NCI-H2081 treated with DMSO at 0.1 percent for 48 hours (cell line): ENCODE measurements around the gene FOXK2.
"Not testable (repeated sequence)": the region's sequence is repeated elsewhere in the genome, so short reads cannot be mapped to it uniquely, and the experiment has no call there.

Source experiments
- DNase-seq: peaks from one replicate; lab custom pipeline; 2025; lab: John Stamatoyannopoulos, UW

Gene FOXK2

DNA sequence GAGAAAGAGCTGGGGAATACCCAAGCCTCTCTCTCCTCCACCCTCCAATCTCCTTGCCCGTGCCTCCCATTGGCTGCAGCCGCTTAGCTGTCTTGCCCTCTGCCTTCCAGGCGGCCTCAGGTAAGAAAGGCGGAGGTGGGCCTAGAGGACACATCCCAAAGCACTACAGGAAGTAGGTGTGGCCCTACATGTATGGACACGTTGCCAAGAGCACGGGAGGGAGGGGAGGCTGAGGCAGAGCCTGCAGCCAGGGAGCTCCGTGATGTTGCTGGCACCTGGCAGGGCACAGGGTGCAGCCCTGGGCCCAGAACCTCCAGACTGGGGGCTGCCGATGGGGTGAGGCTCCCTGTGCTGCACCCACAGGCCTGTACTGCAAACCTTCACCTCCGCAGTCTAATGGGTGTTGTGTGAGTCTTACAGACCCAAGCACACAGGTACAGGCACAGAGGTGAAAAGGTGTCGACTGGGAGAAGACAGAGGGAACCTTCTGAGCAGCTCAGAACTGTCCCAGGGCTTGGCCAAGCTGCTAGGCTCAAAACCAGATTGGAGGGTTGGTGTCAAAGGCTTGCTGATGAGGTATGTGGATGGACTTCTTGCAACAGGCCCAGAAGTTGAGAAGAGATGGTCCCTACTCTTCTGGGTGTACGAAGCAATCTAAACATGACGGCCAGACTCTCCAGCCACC lies 23.5 kb upstream of the FOXK2 start:
- no peak for DNase-seq

DNA sequence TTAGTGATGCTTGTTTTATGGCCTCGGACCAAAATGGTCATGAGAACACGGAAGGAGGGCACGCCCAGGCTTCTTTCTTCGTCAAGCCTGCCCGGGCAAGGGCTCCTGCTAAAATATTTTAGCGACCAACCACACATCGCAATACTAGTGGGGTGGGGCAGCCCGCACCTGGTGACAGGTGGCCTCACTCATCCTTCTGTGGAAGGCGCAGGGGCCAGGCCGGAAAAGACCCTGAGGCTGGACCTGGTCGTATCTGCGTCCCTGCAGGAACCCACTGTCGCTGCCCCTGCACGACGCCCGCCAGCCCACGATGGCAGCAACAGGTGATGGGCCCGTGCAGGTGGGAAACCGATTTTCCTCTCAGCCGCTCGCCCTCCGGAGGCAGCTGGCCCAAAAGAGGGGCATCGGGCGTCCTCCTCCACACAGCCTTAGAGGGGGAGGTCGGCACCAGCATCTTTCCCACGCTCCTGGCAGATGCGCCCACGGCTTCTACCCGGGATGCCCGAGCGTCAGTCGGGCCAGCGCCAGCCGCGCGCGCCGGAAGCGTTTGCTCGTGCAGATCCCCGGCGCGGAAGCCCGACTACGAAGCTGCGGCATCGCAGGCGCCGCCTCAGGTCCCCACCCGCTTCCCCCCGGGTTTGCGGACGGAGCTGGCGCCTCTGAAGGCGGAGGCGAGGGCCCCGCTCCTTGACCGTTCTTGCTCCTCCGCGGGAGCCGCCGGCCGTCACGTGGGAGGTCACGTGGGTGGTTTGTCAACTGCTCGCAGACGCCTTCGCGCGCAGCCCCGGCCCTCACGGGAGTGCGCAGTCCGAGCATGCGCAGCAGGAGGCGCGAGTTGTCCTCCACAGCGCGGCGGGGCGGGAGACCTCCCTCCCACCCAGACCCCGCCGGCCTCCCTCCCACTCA lies 22.8 kb upstream of the FOXK2 start:
- DNase-seq: peak; percentile 76

DNA sequence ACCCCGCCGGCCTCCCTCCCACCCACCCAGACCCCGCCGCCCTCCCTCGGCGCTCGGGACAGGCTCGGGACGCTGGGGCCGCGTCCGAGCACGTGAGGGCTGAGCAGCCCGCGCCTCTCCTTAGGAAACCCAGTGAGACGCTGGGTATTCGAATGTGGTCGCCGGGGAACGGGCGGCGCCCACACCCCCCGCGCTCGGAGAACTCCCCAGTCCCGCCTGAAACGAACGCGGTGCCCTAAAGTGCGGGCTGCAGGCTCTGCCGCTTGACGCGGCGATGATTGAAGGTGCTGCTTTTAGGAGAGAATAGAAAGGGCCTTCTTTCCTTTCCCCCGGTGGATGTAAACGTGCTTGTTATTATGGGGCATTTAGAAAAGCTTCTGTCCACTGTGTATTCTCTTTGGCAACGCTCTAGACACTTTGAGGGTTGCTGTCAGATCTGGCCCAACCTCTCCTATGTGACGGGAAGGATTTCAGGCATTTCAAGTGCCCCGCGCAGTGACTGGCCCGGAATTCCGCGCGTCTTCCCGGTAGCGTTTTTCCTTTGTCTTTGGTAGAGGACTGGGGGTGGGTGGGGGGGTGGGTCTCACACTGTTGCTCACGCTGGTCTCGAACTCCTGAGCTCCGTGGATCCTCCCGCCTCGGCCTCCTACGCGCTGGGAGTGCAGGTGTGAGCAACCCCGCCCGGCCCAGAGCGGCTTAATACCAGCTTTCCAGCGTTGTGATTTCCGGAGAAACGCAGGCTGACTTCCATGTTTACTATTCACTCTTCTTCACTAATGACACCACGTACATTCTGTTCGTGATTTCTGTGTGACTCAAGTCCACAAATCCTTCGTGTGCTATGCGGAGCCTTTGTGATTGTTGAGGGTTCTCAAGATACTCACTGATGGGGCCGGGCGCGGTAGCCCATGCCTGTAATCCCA lies 21.8 kb upstream of the FOXK2 start:
- DNase-seq: no peak

DNA sequence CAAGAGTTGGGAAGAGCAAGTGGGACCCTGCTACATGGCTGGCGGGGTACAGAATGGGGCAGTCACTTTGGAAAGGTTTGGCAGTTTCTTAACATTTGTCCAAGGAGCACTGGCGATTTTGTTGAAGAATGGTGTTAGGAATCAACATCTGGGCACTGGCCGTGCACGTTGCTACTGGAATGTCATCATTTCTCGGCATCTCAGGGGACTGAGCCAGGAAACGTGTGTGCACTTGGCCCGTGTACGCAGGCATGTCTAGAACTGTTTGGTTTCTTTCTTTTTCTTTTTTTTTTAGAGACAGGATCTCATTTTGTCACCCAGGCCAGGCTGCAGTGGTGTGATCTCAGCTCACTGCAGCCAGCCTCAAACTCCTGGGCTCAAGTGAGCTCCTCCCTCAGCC lies 17.3 kb upstream of the FOXK2 start:
- DNase-seq: no peak

DNA sequence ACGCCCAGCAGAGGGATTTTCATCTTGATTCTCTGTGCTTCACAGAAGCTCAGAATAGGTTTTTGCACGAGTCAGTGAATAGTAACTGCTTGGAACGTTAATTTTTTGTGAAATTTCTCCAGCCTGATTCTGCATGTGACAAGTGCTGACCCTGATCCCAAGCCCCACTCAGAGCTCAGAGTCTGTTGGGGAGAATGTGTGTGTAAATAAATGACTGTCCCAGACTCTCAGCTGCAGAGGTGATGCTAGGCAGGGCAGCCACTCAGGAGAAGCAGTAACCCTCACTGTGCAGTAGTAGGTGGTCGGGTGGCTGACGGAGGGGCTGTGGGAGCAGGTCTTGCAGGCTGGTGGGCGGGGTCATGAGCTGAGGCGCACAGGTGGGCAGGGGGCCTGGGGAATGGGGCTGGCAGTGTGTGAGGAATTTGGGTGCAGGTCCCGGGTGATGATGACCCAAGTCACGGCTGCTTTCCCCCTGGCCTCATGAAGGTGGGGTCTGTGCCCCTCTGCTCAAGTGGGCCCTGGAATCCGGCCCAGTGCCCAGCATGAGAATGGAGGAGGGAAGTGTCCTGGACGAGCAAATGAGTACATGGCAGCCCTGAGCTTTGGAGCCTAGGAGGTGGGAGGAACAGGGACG lies 16.3 kb upstream of the FOXK2 start:
- DNase-seq: no peak

DNA sequence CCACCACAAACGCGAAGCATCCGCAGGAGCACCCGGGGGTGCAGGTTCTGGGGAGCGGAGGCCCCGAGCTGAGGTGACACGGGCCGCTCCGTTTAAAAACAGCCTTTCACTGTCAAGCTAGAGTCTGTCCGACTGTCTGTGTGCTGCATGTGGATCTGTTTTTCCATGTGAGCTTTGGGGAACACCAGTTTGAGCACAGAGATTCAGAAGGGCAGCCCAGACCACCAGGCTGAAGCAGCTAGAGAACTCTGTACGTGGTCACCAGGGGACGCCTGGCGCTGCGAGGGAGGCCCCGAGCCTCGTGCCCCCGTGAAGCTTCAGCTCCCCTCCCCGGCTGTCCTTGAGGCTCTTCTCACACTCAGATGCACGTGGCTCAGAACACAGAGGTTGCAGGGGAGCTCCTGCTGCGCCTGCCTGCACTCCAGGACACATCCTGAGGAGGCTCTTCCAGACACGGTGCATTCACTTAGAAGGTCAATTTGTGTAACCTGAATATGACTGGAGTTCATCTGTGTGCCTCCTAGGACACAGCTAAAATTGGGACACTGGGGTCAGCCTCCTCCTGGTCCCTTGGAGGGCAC lies 15.7 kb upstream of the FOXK2 start:
- no peak for DNase-seq

DNA sequence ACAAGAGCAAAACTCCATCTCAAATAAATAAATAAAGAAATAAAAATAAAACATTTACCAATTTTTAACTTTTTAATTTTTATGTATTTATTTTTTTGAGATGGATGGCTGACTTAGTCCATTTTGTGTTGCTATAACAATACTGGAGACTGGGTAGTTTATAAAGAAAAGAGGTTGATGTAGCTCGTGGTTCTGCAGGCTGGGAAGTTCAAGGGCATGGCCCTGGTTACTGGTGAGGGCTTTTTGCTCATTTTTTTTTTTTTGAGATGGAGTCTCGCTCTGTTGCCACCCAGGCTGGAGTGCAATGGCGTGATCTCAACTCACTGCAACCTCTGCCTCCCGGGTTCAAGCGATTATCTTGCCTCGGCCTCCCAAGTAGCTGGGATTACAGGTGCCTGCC lies 14.2 kb upstream of the FOXK2 start:
- DNase-seq: no peak

DNA sequence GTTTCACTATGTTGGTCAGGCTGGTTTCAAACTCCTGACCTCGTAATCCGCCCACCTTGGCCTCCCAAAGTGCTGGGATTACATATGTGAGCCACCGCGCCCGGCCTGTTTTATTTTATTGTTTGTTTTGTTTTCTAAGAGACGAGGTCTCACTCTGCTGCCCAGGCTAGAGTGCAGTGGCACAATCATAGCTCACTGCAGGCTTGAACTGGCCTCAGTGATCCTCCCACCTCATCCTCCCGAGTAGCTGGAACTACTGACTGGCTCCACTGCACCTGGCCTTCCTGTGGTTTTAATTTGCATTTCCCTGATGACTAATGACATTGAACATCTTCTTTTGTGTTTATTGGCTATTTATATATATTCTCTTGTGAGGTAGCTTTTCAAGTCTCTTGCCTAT lies 13.1 kb upstream of the FOXK2 start:
- not testable (repeated sequence) for DNase-seq

DNA sequence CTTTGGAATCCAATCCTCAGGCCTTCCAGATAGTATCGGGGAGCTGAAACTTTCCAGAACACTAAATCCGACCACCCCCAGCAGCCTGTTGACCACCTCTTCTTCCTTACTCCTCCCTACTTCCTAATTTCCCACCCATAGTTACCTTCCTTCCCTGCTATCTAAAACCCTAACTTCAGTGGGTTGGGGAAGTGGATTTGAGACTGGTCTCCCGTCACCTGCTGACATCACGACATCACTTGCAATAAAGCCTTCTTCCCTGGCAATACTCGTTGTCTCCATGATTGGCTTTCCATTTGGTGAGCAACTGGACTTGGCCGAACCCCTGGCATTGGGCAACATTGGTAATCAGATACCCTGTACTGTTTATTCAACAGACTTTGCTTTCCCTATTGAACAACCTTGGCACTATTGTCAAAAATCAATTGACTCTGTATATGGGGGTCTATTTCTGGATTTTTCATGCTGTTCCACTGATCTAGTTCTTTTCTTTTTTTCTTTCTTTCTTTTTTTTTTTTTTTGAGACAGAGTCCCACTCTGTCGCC lies 11.8 kb upstream of the FOXK2 start:
- no peak for DNase-seq

DNA sequence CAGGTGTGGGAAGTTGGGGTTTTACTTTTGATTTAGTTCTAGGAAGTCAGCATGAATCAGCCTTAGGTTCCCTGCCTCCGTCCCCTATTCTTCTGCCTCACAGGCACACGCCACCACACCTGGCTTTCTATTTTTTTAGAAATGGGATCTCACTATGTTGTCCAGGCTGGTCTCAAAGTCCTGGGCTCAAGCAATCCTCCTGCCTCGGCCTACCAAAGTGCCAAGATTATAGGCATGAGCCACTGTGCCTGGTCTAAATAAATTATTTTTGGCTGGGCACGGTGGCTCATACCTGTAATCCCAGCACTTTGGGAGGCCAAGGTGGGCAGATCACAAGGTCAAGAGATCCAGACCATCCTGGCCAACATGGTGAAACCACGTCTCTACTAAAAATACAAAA lies 7.9 kb upstream of the FOXK2 start:
- not testable (repeated sequence) for DNase-seq

DNA sequence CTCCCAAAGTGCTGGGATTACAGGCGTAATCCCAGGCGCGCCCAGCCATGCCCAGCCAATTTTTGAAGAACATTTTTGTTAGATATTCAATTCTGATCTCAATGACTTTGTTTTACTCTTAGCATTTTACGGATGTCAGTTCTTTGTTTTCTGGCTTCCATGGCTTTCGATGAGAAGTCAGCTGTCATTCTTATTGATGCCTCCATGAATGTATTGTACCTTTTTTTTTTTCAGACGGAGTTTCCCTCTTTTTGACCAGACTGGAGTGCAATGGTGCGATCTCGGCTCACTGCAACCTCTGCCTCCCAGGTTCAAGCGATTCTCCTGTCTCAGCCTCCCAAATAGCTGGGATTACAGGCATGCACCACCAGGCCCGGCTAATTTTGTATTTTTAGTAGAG lies 5.7 kb upstream of the FOXK2 start:
- not testable (repeated sequence) for DNase-seq

DNA sequence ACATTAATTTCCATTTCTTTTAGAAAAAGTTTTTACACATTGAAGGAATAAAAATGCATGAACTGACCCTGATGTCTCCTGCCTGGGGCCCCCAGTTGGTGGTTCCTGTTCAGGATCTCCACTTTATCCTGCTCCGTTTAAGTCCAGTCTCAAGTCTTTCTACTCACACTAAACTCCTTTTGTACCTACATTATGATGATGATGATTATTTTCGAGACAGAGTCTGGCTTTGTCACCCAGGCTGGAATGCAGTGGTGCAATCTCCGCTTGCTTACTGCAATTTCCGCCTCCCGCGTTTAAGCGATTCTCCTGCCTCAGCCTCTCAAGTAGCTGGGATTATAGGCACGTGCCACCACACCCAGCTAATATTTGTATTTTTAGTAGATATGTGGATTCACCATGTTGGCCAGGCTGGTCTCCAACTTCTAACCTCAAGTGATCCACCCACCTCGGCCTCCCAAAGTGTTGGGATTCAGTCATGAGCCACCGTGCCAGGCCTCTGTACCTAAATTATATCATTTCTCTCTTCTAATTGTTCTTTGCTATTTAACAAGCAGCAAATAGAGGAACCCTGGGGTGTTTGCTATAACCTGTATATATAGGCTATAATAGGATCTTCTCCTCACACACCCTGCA lies 2.2 kb upstream of the FOXK2 start:
- DNase-seq: no peak

DNA sequence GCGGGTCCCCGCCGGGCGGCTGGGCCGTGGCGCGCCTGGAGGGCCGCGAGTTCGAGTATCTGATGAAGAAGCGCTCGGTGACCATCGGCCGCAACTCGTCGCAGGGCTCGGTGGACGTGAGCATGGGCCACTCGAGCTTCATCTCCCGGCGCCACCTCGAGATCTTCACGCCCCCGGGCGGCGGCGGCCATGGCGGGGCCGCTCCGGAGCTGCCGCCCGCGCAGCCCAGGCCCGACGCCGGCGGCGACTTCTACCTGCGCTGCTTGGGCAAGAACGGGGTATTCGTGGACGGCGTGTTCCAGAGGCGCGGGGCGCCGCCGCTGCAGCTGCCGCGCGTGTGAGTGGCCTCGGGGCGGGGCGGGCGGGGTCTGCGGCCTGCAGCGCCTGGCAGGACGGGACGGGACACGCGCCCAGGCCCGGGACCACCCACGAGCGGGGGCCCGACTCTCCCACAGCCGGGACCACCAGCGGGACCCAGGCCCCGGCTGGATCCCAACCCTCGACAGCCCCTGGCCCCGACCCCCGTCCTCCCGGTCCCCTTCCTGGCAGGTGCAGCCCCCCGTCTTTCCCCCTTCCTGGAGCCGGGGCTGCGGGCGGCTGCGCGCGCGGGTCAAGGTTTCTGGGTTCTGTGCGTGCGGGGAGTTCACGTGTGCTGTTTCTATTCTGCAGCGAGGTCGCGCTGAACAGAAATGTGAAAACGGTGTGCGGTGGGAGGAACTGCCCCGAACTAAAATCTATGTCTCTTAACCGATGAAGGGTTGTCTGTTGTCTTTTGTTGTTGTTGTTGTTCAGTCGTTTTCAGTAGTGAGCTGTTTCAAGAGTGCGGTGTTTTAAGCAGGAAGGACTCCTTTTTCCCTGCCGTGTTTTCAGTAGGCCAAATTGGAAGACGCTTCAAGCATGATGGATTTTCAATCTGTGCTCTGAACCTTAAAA lies 705 bp downstream of the FOXK2 start:
- DNase-seq: no peak

DNA sequence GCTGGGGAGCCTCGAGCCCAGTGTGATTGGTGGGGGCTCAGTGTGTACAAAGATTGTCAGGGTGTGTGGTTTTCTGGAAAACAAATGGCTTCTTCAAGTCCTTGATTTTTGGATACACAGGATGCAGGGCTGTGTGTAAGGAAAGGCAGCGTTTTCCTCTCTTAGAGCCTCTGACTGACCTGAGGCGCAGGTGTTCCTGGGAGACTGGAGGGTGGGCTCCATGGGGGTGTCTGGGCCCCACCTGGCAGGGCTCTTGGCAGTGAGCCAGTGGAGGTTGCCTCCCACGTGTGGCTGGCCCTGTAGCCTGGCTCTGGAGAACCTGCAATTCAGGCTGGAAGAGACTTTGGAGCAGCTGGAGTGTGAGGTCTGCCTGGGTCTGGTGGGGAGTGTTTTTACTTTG lies 5.0 kb downstream of the FOXK2 start:
- DNase-seq: peak; percentile 72

DNA sequence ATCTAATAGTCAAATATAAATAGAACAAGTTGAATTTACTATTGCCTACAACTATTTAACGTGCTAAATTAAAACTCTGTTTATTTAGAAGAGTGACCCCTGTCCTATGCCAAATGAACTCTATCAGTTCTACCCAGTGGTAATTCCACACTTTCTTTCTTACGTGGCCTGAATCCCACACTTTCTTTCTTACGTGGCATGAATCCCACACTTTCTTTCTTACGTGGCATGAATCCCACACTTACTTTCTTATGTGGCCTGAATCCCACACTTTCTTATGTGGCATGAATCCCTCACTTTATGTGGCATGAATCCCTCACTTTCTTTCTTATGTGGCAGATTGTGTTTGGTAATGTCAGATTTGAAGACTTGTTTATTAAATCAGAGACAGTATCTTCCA lies 6.2 kb downstream of the FOXK2 start:
- no peak for DNase-seq

DNA sequence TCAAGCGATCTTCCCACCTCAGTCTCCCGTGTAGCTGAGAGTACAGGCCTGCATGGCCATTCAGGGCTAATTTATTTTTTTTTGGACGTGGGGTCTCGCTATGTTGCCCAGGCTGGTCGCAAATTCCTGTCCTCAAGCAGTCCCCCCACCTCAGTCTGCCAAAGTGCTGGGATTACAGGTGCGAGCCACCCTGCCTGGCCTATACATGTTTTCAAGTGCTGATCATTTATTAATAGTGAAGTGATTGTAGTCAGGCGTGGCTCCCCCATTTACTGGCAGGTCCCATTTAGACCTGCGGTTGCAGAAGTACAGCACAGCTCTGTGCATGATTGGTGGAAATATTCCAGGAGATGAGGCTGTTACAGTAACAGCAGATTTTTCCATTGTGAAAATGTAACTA lies 8.4 kb downstream of the FOXK2 start:
- no peak for DNase-seq

DNA sequence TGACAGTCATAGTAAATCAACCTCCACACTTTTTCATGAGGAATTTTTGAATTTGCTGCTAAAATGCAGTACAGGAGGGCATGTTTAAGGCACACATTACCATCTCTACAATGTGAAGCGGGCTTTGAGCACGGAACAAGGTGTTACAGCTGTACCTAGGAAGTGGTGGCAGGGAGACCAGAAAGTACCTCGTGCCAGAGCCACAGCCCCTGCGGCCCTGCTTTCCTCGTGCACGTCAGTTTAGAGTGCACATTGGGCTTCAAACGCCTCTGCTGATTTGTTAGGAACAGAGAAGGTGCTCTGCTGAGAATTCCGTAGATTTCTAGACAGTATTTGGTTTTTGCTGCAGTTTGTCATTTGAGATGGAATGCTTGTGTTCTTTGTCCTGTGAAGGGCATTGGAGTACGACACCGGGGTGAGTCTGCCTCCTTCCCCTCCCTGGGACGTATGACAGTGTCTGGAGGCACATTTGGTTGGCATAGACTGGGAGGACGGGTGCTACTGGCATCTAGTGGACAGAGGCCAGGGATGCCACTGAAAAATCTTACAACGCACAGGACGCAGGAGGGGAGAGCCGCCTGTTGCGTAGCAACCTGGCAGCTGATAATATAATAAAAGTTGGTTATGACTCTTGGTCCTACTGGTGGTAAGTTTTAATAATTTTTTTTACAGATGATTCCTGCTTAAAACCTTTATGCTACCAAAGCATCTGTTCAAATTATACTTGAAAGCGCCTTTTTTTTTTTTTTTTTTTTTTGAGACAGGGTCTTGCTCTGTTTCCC lies 9.1 kb downstream of the FOXK2 start:
- DNase-seq: no peak

DNA sequence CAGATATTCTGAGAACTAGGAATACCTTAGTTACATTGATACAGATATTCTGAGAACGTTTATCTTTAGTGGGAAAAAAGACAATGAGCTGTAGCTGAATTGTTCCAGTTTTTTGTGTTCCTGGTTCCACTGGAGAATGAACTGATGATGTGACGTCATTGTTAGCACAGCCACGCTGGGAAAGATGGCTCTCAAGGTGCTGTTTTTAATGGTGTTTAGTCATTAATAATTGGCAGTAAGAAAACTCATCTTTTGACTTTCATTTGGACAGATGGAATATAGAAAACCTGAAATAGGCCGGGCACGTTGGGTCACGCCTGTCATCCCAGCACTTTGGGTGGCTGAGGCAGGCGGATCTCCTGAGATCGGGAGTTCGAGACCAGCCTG lies 10.4 kb downstream of the FOXK2 start:
- DNase-seq: no peak

DNA sequence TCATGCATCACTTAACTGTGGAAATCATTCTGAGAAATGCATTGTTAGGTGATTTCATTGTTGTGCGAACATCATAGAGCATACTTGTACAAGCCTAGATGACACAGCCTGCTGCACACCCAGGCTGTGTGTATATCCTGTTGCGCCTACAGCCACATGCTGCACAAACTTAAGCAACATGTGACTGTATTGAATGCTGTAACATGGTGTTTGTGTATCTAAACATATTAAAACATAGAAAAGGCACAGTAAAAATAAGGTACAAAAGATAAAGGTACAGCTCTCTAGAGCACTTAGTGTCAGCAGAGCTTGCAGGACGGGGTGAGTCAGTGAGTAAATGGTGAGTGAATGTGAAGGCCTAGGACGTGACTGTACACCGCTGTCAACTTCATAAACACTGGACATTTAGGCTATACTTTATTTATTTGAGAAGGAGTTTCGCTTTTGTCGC lies 11.9 kb downstream of the FOXK2 start:
- DNase-seq: no peak
